NT2/D1 (cell line): ENCODE results near the gene GPAM.

Experiments used
- SUZ12 ChIP-seq: IDR thresholded peaks from 2 replicates; pipeline ENCODE4 v1.6.1; 2011; ENCODE audit not compliant: insufficient read length, insufficient read depth; ENCODE audit errors: extremely low read depth
- ZNF274 ChIP-seq: IDR thresholded peaks from 2 replicates; pipeline ENCODE4 v1.6.1; 2011; ENCODE audit warnings: mild to moderate bottlenecking, low read depth, low read length

- no peak for TF ChIP-seq SUZ12
- no peak for TF ChIP-seq ZNF274
Measured at GRCh38 chr10:112195224-112195623, 11.7 kb upstream of the GPAM start.
